Activated CD8-positive, alpha-beta memory T cell treated with anti-CD3 and anti-CD28 coated beads for 24 hours (primary cell): ENCODE measurements around the gene KCTD13.
A peak's percentile ranks its signal among the peaks of the same experiment; 100 is the strongest.
"Not testable (repeated sequence)": the region's sequence is repeated elsewhere in the genome, so short reads cannot be mapped to it uniquely, and the experiment has no call there.

Experiments
- DNase-seq: peaks from one replicate; pipeline ENCODE4 v3.0.0-alpha.2; 2020

The KCTD13 gene, protein sequence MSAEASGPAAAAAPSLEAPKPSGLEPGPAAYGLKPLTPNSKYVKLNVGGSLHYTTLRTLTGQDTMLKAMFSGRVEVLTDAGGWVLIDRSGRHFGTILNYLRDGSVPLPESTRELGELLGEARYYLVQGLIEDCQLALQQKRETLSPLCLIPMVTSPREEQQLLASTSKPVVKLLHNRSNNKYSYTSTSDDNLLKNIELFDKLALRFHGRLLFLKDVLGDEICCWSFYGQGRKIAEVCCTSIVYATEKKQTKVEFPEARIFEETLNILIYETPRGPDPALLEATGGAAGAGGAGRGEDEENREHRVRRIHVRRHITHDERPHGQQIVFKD

DNA sequence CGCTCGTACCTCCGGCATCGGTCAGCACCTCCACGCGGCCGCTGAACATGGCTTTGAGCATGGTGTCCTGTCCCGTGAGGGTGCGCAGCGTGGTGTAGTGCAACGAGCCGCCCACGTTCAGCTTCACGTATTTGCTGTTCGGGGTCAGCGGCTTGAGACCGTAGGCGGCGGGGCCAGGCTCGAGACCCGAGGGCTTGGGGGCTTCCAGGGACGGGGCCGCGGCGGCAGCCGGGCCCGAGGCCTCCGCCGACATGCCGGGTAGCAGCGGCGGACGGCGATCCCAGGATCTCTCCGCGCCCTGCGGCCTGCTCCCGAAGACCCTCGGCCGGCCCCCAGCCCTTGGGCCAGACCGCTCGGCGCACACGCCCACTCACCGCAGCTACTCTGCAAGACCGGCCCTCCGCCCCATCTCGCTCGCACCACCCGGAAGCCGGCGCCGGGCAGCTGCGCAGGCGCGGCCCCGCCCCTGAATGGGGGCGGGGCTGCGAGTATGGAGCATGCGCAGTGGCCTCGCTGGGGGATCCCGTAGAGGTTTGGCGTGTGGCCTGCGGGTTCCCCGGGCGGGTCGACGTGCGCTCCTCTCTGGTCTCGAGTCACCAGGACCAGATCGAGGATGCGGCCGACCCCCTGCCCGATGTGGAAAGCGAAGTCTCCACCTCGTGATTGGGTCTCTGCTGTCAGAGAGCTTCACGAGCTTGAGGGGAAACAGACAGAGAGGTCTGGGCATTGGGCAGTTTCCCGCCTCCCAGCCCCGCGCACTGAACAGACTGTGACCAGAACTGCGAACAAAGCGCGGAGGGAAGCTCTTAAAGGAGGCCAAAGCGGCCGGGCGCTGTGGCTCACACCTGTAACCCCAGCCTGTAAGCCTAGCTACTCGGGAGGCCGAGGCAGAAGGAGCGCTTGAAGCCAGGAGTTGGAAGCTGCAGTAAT is at the start of gene KCTD13:
Gene KCTD13 (minus strand): TSS at position 446 of the 930 bp plus-strand sequence. CDS start 193 bp downstream, at position 253.
- DNase-seq, result peak; percentile 99

DNA sequence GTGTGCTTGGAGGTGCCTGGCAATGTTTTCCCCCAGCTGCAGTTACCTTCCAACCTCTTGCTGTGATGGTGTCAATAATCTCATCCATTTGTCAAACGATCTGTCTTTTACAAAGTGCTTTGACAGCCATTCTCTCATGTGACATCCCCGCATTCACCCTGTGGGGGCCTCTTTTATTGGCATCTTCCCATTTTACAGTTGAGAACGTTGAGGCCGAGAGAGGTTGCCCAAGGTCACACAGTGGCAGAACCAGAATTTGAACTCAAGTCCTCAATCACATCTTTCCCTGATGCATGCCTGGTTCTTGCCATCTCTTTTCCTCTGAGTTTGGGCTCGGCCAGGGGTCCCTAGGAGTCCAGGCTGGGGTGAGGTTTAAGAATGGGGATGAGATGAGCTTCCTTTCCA is 49.1 kb upstream of the KCTD13 start:
- no peak for DNase-seq

DNA sequence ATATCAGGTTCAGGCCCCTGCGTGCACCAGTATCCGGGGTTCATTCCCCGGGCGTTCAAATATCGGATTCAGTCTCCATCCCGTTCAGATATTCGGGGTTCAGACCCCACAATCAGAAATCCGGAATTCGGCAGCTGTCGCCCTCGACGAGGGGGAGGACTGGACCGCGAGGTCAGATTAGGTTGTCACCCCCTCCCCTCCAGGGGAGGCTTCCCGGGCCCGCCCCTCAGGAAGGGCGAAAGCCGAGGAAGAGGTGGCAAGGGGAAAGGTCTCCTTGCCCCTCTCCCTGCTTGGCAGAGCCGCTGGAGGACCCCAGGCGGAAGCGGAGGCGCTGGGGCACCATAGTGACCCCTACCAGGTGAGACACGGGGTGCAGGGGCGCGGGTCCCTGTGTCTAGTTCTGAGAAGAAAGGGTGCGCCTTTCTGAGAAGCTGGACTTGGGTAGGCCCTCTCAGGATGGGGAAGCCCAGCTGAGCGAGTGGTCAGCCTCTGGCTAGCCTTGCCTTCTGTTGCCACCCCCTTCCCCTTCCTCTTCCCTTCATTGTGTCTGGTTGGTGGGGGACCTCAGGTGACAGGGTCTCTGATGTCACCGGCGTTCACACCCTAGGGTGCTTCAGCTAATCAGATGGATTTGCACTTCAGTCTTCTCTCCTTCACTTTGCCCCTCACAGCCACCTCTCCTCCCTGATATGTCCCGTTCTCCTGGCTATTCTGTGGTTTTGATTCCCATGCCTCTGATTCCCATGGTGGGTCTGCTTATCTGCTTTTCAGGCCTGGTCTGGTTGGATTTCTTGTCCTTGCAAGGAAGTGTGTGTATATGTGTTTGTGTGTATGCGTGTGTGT is 48.5 kb upstream of the KCTD13 start:
- no peak for DNase-seq

- DNase-seq, result peak; percentile 98
Observed at GRCh38 chr16:29973384-29974246, 47.6 kb upstream of the KCTD13 start, which contains the start of gene TAOK2. TAOK2 (plus strand) TSS chr16:29973868; CDS start chr16:29977773, 3,905 bp downstream.

- no peak for DNase-seq
Observed at GRCh38 chr16:29972992-29973383, 47.0 kb upstream of the KCTD13 start.

- no peak for DNase-seq
Observed at GRCh38 chr16:29972500-29972899, 46.5 kb upstream of the KCTD13 start.

GRCh38 chr16:29971304-29971703 is 45.3 kb upstream of the KCTD13 start:
- DNase-seq, result no peak

GRCh38 chr16:29968205-29968604 is 42.2 kb upstream of the KCTD13 start:
- DNase-seq, result no peak

- DNase-seq, result no peak
Observed at GRCh38 chr16:29963021-29963743, 37.2 kb upstream of the KCTD13 start.

GRCh38 chr16:29962344-29962994 is 36.4 kb upstream of the KCTD13 start:
- no peak for DNase-seq

- DNase-seq, result peak; percentile 99
Observed at GRCh38 chr16:29961479-29962343, 35.7 kb upstream of the KCTD13 start, which contains the start of gene TMEM219. TMEM219 (plus strand) TSS chr16:29962079; CDS start chr16:29963144, 1,065 bp downstream.

DNA sequence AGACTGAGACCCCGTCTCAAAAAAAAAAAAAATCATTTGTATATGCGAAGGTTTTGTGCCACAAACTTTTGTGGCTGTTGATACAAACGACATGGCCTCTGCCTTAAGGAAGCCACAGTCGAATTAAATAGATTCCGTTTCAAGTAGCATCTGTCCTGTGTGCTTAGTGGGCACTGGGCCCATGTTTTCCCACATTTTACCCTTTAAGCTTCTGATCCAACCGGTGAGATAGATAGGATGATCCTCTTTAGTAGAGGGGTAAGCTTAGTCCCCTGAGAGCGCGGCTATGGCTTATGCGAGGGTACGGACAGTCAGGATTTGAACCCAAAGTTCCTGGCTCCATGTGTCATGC is 35.1 kb upstream of the KCTD13 start:
- DNase-seq, result no peak

DNA sequence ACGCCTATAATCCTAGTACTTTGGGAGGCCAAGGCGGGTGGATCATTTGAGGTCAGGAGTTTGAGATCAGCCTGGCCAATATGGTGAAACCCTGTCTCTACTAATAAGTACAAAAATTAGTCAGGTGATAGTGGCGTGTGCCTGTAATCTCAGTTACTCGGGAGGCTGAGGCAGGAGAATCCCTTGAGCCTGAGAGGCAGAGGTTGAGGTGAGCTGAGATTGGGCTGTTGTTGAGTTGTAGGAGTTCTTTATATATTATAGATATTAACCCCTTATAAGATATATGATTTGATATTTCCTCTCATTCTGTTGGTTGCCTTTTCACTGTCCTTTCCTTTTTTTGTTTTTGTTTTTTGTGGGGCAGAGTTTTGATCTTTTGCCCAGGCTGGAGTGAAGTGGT is 33.8 kb upstream of the KCTD13 start:
- DNase-seq, result not testable (repeated sequence)

- no peak for DNase-seq
Observed at GRCh38 chr16:29959293-29959692, 33.3 kb upstream of the KCTD13 start.

DNA sequence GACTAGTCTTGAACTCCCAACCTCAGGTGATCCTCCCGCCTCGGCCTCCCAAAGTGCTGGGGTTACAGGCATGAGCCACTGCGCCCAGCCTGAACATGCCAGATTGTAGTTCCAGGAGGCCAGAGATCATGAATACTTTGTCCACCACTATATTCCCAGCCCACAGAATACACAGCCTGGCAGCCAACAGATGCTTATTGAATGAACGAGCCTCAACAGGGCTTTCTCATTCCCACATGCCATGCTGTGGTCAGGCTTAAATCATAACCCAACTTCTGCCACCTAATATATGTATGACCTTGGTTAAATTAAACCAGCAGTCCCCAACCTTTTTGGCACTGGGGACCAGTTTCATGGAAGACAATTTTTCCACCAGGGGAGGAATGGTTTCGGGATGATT is 32.7 kb upstream of the KCTD13 start:
- no peak for DNase-seq

DNA sequence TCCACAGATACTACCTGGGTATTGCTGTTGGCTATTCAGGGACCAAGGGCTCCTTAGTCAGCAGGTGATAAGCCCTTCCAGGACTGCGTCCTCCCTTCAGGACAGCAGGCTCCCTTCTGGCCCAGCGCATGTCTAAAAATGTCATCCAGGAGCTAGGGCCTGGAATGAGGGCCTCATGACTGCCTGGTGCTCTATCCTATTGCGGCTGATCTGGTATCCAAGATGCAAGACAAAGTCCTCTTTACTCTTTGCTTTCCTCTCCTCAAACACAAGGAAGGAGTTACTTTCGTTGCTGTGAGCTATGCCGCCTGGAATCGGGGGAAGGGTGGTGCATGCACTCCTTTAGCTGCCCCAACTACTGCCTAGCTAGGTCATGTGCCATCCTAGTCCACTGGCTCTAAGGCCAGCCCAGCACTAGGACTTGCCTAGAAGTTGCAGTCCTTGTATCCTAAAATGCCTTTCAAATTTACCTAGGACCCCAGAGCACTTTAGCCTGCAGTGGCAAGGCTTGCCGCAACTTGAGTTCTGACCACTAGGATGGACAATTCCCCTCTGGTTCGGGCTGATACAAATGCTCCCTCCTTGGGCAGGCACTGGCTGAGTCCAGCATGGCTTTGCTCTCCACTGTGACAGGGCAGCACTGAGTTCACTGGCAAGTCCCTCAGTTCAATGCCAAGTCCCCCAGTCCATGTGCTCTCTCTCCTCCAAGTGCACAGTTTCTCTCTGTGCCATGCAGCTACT is 25.8 kb upstream of the KCTD13 start:
- DNase-seq, result no peak

DNA sequence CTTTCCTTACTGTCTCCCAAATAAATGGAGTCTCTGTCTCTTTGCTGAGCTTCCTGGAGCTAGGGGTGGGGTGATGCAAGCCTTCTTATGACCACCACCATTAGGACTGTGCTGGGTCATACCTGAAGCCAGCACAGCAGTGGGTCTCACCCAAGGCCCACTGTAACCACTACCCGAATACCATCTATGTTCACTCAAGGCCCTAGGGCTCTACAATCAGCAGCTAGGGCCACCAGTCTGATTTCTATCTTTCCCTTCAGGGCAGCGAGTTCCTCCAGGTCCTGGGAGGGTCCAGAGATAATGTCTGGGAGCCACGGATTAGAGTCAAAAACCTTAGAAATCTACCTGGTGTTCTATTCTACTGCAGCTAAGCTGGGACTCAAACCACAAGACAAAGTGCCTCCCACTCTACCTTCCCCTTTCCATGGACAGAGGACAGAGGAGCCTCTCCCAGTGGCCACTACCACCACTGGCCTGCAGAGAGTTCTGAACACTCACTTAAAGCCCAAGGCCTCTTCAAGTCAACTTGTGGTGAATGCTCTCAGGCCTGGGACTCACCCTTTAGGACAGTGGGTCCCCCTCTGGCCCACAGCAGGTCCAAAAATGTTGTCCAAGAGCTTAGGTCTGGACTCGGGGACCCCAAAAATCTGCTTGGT is 24.9 kb upstream of the KCTD13 start:
- no peak for DNase-seq

DNA sequence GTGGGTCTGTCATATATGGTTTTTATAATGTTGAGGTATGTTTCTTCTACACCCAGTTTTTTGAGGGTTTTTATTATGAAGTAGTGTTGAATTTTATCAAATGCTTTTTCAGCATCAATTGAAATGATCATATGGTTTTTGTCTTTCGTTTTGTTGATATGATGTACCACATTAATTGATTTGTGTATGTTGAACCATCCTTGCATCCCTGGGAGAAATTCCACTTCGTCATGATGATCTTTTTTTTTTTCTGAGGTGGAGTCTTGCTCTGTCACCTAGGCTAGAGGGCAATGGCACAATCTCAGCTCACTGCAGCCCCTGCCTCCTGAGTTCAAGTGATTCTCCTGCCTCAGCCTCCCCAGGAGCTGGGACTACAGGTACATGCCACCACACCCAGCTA is 21.9 kb upstream of the KCTD13 start:
- DNase-seq, result no peak
